Measurements from ENCODE around the gene OSBPL9.

DNA sequence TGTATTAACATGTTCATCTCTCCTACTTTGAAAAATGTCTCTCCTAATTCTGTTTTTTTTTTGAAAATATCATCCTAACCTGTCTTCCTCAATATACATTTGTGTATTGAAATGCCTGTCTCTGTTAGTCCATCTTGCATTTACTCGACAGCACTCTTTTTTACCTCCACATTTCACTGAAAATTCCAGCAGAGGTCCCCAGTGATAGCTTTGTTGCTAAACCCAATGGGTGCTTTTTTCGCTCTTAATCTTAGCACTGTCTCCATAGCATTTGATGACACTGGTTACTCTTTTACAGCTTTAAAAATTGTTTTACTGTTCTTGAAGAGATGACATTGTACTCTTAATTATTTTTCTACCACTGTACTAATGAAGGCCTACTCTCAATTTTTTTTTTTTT is 10.8 kb downstream of the OSBPL9 start:
- no peak for TF ChIP-seq EZH2phosphoT487 (IDR thresholded peaks at IDR 0.05)
- TF ChIP-seq CTCF (IDR thresholded peaks at IDR 0.05) = peak; percentile 54
